Panc1 (cell line): Measurements from ENCODE around the gene NAA40. TPM values are rescaled to one million over a fixed set of nuclear protein-coding genes. Genes with fewer than 3 reads are reported as not detected.

Source experiments
- ATAC-seq: fragments of 200-7000 bp; cut with Tn5 transposase; 2 replicates; pipeline ENCODE4 v1.9.1; 2020; ENCODE audit warnings: mild to moderate bottlenecking, moderate library complexity
- BruUV-seq: library from RNA; stranded (reverse); fragments of 400-500 nt; replicated peaks from 2 replicates; lab custom pipeline; 2021; lab: Mats Ljungman, UMichigan
- CTCF ChIA-PET: fragments of 300-600 bp; sonication (Branson Sonifier 250); formaldehyde crosslinking; loops from one replicate; lab custom pipeline; 2022; ENCODE audit warnings: antibody characterized with exemption; lab: Charles Lee
- POLR2A ChIA-PET: fragments of 300-600 bp; sonication (Branson Sonifier 250); formaldehyde crosslinking; loops from one replicate; lab custom pipeline; 2022; ENCODE audit warnings: antibody characterized with exemption; lab: Charles Lee
- DNase-seq: peaks from one replicate; pipeline ENCODE4 v3.0.0-alpha.2; 2010; ENCODE audit warnings: low read depth, low spot score
- H3K27ac ChIP-seq: 2 replicates; pipeline ENCODE4 v1.5.1; 2011; ENCODE audit warnings: mild to moderate bottlenecking, low read length, inconsistent platforms
- H3K27me3 ChIP-seq: fragments of 200-500 bp; sonication (Bioruptor generic); 2 replicates; pipeline ENCODE4 v1.6.0; 2014; ENCODE audit warnings: low read length, inconsistent platforms; ENCODE audit not compliant: control insufficient read depth, insufficient read depth
- H3K36me3 ChIP-seq: fragments of 200-500 bp; sonication (Bioruptor generic); 2 replicates; pipeline ENCODE4 v1.5.1; 2014; ENCODE audit warnings: inconsistent platforms, mild to moderate bottlenecking, low read length, moderate library complexity; ENCODE audit not compliant: control insufficient read depth, insufficient read depth
- H3K4me1 ChIP-seq: 2 replicates; pipeline ENCODE4 v1.5.1; 2011; ENCODE audit warnings: inconsistent platforms, mild to moderate bottlenecking, low read length, moderate library complexity; ENCODE audit not compliant: control insufficient read depth, insufficient read depth
- H3K4me3 ChIP-seq, 2 experiments: 2 replicates each; pipeline ENCODE4 v1.5.1; 2011 to 2012; ENCODE audit warnings: low read depth in 2 of 2, low read length in 2 of 2, mild to moderate bottlenecking in 2 of 2, inconsistent platforms in 1 of 2, moderate library complexity in 1 of 2
- H3K9me3 ChIP-seq: fragments of 200-500 bp; sonication (Bioruptor generic); 2 replicates; pipeline ENCODE4 v1.5.1; 2014; ENCODE audit warnings: low read depth, mild to moderate bottlenecking, inconsistent platforms, low read length, moderate library complexity; ENCODE audit not compliant: control insufficient read depth, insufficient read depth
- POLR2AphosphoS5 ChIP-seq: IDR thresholded peaks from 2 replicates; pipeline ENCODE4 v1.6.1; 2012; ENCODE audit warnings: mild to moderate bottlenecking, low read depth, low read length, moderate library complexity
- SIN3A ChIP-seq: IDR thresholded peaks from 2 replicates; pipeline ENCODE4 v1.6.1; 2012; ENCODE audit warnings: low read depth, mild to moderate bottlenecking, low read length, moderate library complexity, borderline replicate concordance; ENCODE audit not compliant: insufficient read depth
- TCF7L2 ChIP-seq: IDR thresholded peaks from 2 replicates; pipeline ENCODE4 v1.6.1; 2011; ENCODE audit warnings: mild to moderate bottlenecking, low read depth, low read length, inconsistent platforms
- in situ Hi-C: cut with HindIII; loops from 2 replicates; pipeline ENCODE4 v1.10.0; 2016; ENCODE audit warnings: low sequenced_read_pairs, low pct_unique_long_range_greater_than_20kb
- intact Hi-C: fragments of 100-400 bp; cut with micrococcal nuclease; formaldehyde crosslinking; loops from one replicate; pipeline ENCODE4 v1.10.0; 2022; ENCODE audit not compliant: unreplicated experiment
- total RNA-seq: library from RNA; stranded (reverse); gene quantifications from one replicate; pipeline ENCODE4 v1.2.1, GENCODE V29; 2021; ENCODE audit not compliant: unreplicated experiment
- TF ChIP-seq, protein P1 (sequence below): fragments of 450-650 bp; IDR thresholded peaks from 2 replicates; pipeline ENCODE4 v1.5.1; 2017; ENCODE audit warnings: mild to moderate bottlenecking
- TF ChIP-seq, protein P2 (sequence below), 2 experiments: IDR thresholded peaks; 2 replicates each; pipeline ENCODE4 v1.6.1; 2011 to 2012; ENCODE audit warnings: low read depth in 2 of 2, control low read depth in 1 of 2, low read length in 1 of 2, mild to moderate bottlenecking in 1 of 2, moderate library complexity in 1 of 2; ENCODE audit not compliant: insufficient read depth in 1 of 2

NAA40 gene
- total RNA-seq, 1 experiment from 2014 or later = 43.2 TPM

GRCh38 chr11:63978551-63979239, 39.9 kb downstream of the NAA40 start:
- in situ Hi-C loops = no loop called here
- intact Hi-C loops = no loop called here

GRCh38 chr11:63979426-63979825, 40.6 kb downstream of the NAA40 start:
- BruUV-seq = no TSS peak
- H3K4me1 ChIP-seq = peaks cover 22% of the 10 kb centered on the region
- H3K4me3 ChIP-seq = no peak overlapping the region
- intact Hi-C loops (no loop called here), in situ Hi-C loops (no loop called here)
- no peaks in the 10 kb centered on the region for H3K36me3 ChIP-seq
- TF ChIP-seq POLR2AphosphoS5 = no peak
- TF ChIP-seq, protein P1, sequence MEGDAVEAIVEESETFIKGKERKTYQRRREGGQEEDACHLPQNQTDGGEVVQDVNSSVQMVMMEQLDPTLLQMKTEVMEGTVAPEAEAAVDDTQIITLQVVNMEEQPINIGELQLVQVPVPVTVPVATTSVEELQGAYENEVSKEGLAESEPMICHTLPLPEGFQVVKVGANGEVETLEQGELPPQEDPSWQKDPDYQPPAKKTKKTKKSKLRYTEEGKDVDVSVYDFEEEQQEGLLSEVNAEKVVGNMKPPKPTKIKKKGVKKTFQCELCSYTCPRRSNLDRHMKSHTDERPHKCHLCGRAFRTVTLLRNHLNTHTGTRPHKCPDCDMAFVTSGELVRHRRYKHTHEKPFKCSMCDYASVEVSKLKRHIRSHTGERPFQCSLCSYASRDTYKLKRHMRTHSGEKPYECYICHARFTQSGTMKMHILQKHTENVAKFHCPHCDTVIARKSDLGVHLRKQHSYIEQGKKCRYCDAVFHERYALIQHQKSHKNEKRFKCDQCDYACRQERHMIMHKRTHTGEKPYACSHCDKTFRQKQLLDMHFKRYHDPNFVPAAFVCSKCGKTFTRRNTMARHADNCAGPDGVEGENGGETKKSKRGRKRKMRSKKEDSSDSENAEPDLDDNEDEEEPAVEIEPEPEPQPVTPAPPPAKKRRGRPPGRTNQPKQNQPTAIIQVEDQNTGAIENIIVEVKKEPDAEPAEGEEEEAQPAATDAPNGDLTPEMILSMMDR = no peak
- TF ChIP-seq, protein P2, sequence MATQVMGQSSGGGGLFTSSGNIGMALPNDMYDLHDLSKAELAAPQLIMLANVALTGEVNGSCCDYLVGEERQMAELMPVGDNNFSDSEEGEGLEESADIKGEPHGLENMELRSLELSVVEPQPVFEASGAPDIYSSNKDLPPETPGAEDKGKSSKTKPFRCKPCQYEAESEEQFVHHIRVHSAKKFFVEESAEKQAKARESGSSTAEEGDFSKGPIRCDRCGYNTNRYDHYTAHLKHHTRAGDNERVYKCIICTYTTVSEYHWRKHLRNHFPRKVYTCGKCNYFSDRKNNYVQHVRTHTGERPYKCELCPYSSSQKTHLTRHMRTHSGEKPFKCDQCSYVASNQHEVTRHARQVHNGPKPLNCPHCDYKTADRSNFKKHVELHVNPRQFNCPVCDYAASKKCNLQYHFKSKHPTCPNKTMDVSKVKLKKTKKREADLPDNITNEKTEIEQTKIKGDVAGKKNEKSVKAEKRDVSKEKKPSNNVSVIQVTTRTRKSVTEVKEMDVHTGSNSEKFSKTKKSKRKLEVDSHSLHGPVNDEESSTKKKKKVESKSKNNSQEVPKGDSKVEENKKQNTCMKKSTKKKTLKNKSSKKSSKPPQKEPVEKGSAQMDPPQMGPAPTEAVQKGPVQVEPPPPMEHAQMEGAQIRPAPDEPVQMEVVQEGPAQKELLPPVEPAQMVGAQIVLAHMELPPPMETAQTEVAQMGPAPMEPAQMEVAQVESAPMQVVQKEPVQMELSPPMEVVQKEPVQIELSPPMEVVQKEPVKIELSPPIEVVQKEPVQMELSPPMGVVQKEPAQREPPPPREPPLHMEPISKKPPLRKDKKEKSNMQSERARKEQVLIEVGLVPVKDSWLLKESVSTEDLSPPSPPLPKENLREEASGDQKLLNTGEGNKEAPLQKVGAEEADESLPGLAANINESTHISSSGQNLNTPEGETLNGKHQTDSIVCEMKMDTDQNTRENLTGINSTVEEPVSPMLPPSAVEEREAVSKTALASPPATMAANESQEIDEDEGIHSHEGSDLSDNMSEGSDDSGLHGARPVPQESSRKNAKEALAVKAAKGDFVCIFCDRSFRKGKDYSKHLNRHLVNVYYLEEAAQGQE (IDR thresholded peaks at IDR 0.05; ENCODE audit: insufficient read depth in 1 of 2, low read depth in 2 of 2, low read length in 1 of 2) = no peak
- no peak for TF ChIP-seq TCF7L2
- no peak for TF ChIP-seq SIN3A
- no peak for ATAC-seq
- CTCF ChIA-PET = no interaction called here
- no peaks in the 10 kb centered on the region for H3K27me3 ChIP-seq
- POLR2A ChIA-PET = interaction anchor here (0.7 kb wide), 1 partner anchor 28 kb away, joined by 3 read pairs; no protein-coding TSS in a partner anchor
- no peak overlapping the region for H3K27ac ChIP-seq
- H3K9me3 ChIP-seq = no peaks in the 10 kb centered on the region
- DNase-seq = no peak

More at GRCh38 chr11:63978551-63979239, 39.9 kb downstream of the NAA40 start:
- H3K27me3 ChIP-seq = no peaks in the 10 kb centered on the region
- POLR2A ChIA-PET = no interaction called here
- no peak for TF ChIP-seq SIN3A
- TF ChIP-seq, protein P2 (IDR thresholded peaks at IDR 0.05; ENCODE audit: insufficient read depth in 1 of 2, low read depth in 2 of 2, low read length in 1 of 2) = no peak
- TF ChIP-seq TCF7L2 = no peak
- TF ChIP-seq, protein P1 = no peak
- TF ChIP-seq POLR2AphosphoS5 = no peak
- ATAC-seq (no peak), DNase-seq (no peak)
- no peak overlapping the region for H3K4me3 ChIP-seq
- H3K9me3 ChIP-seq = no peaks in the 10 kb centered on the region
- H3K36me3 ChIP-seq = no peaks in the 10 kb centered on the region
- BruUV-seq = no TSS peak
- peaks cover 22% of the 10 kb centered on the region for H3K4me1 ChIP-seq
- CTCF ChIA-PET = no interaction called here
- no peak overlapping the region for H3K27ac ChIP-seq
